Activated naive CD8-positive, alpha-beta T cell treated with anti-CD3 and anti-CD28 coated beads, Interleukin-2, amount 10 ng/mL, durations not matched to agents 7 days and 5 days (primary cell): Measurements from ENCODE around the gene MAP7D1. TPM values are rescaled to one million over a fixed set of nuclear protein-coding genes. Genes with fewer than 3 reads are reported as not detected.
A peak's percentile ranks its signal among the peaks of the same experiment; 100 is the strongest.
"Not testable (repeated sequence)": the region's sequence is repeated elsewhere in the genome, so short reads cannot be mapped to it uniquely, and the experiment has no call there.

Experiments
- ATAC-seq: fragments of 150-1000 bp; cut with Tn5 transposase; one replicate; pipeline ENCODE4 v1.10.0; 2021; ENCODE audit warnings: low read depth, moderate library complexity
- POLR2A ChIA-PET: fragments of 350-600 bp; sonication (Branson Sonifier 250); formaldehyde crosslinking; loops from one replicate; lab custom pipeline; 2021; ENCODE audit warnings: antibody characterized with exemption; lab: Charles Lee
- DNase-seq: peaks from one replicate; pipeline ENCODE4 v3.0.0; 2021
- H3K27ac Mint-ChIP-seq: one replicate; pipeline ENCODE4 v1.8.0; 2022; ENCODE audit warnings: mild to moderate bottlenecking, mixed read lengths
- H3K27me3 Mint-ChIP-seq: one replicate; pipeline ENCODE4 v1.8.0; 2022; ENCODE audit warnings: mild to moderate bottlenecking, moderate library complexity, mixed read lengths
- H3K36me3 Mint-ChIP-seq: one replicate; pipeline ENCODE4 v1.8.0; 2021; ENCODE audit warnings: mild to moderate bottlenecking, mixed read lengths
- H3K4me1 Mint-ChIP-seq: one replicate; pipeline ENCODE4 v1.8.0; 2021; ENCODE audit warnings: mixed read lengths
- H3K4me3 Mint-ChIP-seq: one replicate; pipeline ENCODE4 v1.8.0; 2022; ENCODE audit warnings: mild to moderate bottlenecking, moderate library complexity, mixed read lengths
- H3K9me3 Mint-ChIP-seq: one replicate; pipeline ENCODE4 v1.8.0; 2021; ENCODE audit warnings: mixed read lengths
- total RNA-seq, 2 experiments: library from RNA; stranded (reverse); gene quantifications; one replicate each; pipeline ENCODE4 v1.2.3, GENCODE V29; 2021

MAP7D1 gene
- total RNA-seq, 2 experiments from 2014 or later: 234 to 237 TPM

- Mint-ChIP-seq H3K27ac (no peak overlapping the region), H3K4me3 (no peak overlapping the region), H3K27me3 (no peaks in the 10 kb centered on the region), H3K4me1 (peaks cover 11% of the 10 kb centered on the region), H3K9me3 (no peaks in the 10 kb centered on the region), H3K36me3 (no peaks in the 10 kb centered on the region)
- no peak for DNase-seq
- ATAC-seq: no peak
- POLR2A ChIA-PET: interaction anchor here (0.7 to 1.8 kb wide), 2 partner anchors 12 to 1226 kb away, joined by 3 to 8 read pairs; partner anchors contain the start of gene THRAP3
Measured at GRCh38 chr1:36211307-36211706, 55.3 kb downstream of the MAP7D1 start.

- ATAC-seq (no peak), DNase-seq (no peak)
- Mint-ChIP-seq H3K27ac (no peak overlapping the region), H3K36me3 (no peaks in the 10 kb centered on the region), H3K4me3 (no peak overlapping the region), H3K9me3 (no peaks in the 10 kb centered on the region), H3K4me1 (peaks cover 7% of the 10 kb centered on the region), H3K27me3 (no peaks in the 10 kb centered on the region)
- POLR2A ChIA-PET: interaction anchor here (0.7 to 1.8 kb wide), 2 partner anchors 12 to 1226 kb away, joined by 3 to 8 read pairs; partner anchors contain the start of gene THRAP3
Measured at GRCh38 chr1:36211841-36212240, 55.9 kb downstream of the MAP7D1 start.

GRCh38 chr1:36212782-36213181 is 56.8 kb downstream of the MAP7D1 start:
- Mint-ChIP-seq H3K4me3 (no peak overlapping the region), H3K4me1 (peaks cover 7% of the 10 kb centered on the region), H3K27me3 (no peaks in the 10 kb centered on the region), H3K9me3 (no peaks in the 10 kb centered on the region), H3K27ac (no peak overlapping the region), H3K36me3 (no peaks in the 10 kb centered on the region)
- POLR2A ChIA-PET: no interaction called here
- ATAC-seq (no peak), DNase-seq (no peak)

GRCh38 chr1:36217670-36218069 is 61.7 kb downstream of the MAP7D1 start:
- Mint-ChIP-seq H3K36me3 (no peaks in the 10 kb centered on the region), H3K27ac (no peak overlapping the region), H3K4me3 (no peak overlapping the region), H3K27me3 (no peaks in the 10 kb centered on the region), H3K9me3 (no peaks in the 10 kb centered on the region), H3K4me1 (peaks cover 5% of the 10 kb centered on the region)
- DNase-seq (no peak), ATAC-seq (no peak)
- POLR2A ChIA-PET: no interaction called here

GRCh38 chr1:36221901-36222300 is 65.9 kb downstream of the MAP7D1 start:
- DNase-seq: not testable (repeated sequence)

GRCh38 chr1:36222481-36223380 is 66.8 kb downstream of the MAP7D1 start:
- no peaks in the 10 kb centered on the region for H3K27me3 Mint-ChIP-seq
- peak overlapping the region; percentile 100 for H3K27ac Mint-ChIP-seq
- no peak for ATAC-seq
- DNase-seq: peak; percentile 32
- POLR2A ChIA-PET: interaction anchor here (0.5 to 3.2 kb wide), 11 partner anchors 11 to 241 kb away, joined by 3 to 33 read pairs (median 8); partner anchors contain the start of genes MAP7D1, MRPS15, SH3D21 and TRAPPC3
- no peaks in the 10 kb centered on the region for H3K9me3 Mint-ChIP-seq
- peaks cover 19% of the 10 kb centered on the region for H3K36me3 Mint-ChIP-seq
- H3K4me3 Mint-ChIP-seq: peak overlapping the region; percentile 97
- peaks cover 24% of the 10 kb centered on the region for H3K4me1 Mint-ChIP-seq

More at GRCh38 chr1:36221901-36222300, 65.9 kb downstream of the MAP7D1 start:
- peaks cover 20% of the 10 kb centered on the region for H3K4me1 Mint-ChIP-seq
- POLR2A ChIA-PET, H3K4me3 Mint-ChIP-seq, H3K9me3 Mint-ChIP-seq, ATAC-seq, H3K27ac Mint-ChIP-seq, H3K27me3 Mint-ChIP-seq: not testable (repeated sequence)
- peaks cover 15% of the 10 kb centered on the region for H3K36me3 Mint-ChIP-seq

GRCh38 chr1:36223381-36223995 is 67.5 kb downstream of the MAP7D1 start:
- peaks cover 24% of the 10 kb centered on the region for H3K4me1 Mint-ChIP-seq
- peak overlapping the region; percentile 100 for H3K27ac Mint-ChIP-seq
- POLR2A ChIA-PET: interaction anchor here (0.5 to 3.2 kb wide), 18 partner anchors 9 to 293 kb away, joined by 3 to 33 read pairs (median 5); partner anchors contain the start of genes AGO3, MAP7D1, MRPS15 and SH3D21
- no peaks in the 10 kb centered on the region for H3K27me3 Mint-ChIP-seq
- H3K9me3 Mint-ChIP-seq: no peaks in the 10 kb centered on the region
- ATAC-seq: peak; percentile 23
- H3K4me3 Mint-ChIP-seq: peak overlapping the region; percentile 97
- no peak for DNase-seq
- peaks cover 19% of the 10 kb centered on the region for H3K36me3 Mint-ChIP-seq

GRCh38 chr1:36223996-36224536 is 68.1 kb downstream of the MAP7D1 start, which contains the start of gene THRAP3:
Gene THRAP3 (plus strand): TSS chr1:36224443. CDS start chr1:36282564, 58,121 bp downstream.
- H3K36me3 Mint-ChIP-seq: peaks cover 19% of the 10 kb centered on the region
- no peaks in the 10 kb centered on the region for H3K27me3 Mint-ChIP-seq
- H3K4me1 Mint-ChIP-seq: peaks cover 26% of the 10 kb centered on the region
- H3K9me3 Mint-ChIP-seq: no peaks in the 10 kb centered on the region
- peak within 1 kb of the TSS; percentile 100 for H3K27ac Mint-ChIP-seq
- peak; percentile 89 for ATAC-seq
- POLR2A ChIA-PET: interaction anchor here (0.6 to 3.2 kb wide), 21 partner anchors 9 to 293 kb away, joined by 3 to 33 read pairs (median 5); partner anchors contain the start of genes AGO3, EVA1B, MAP7D1 and MRPS15
- peak within 1 kb of the TSS; percentile 97 for H3K4me3 Mint-ChIP-seq
- peak; percentile 99 for DNase-seq

GRCh38 chr1:36224537-36225282 is 68.8 kb downstream of the MAP7D1 start:
- DNase-seq (no peak), ATAC-seq (peak; percentile 68)
- POLR2A ChIA-PET: interaction anchor here (0.5 to 3.2 kb wide), 23 partner anchors 9 to 505 kb away, joined by 3 to 33 read pairs (median 5); partner anchors contain the start of genes EVA1B, MAP7D1, MRPS15 and TRAPPC3
- H3K9me3 Mint-ChIP-seq: no peaks in the 10 kb centered on the region
- peaks cover 26% of the 10 kb centered on the region for H3K4me1 Mint-ChIP-seq
- H3K36me3 Mint-ChIP-seq: peaks cover 19% of the 10 kb centered on the region
- H3K27me3 Mint-ChIP-seq: no peaks in the 10 kb centered on the region
- H3K4me3 Mint-ChIP-seq: peak overlapping the region; percentile 97
- H3K27ac Mint-ChIP-seq: peak overlapping the region; percentile 100

- Mint-ChIP-seq H3K36me3 (peaks cover 19% of the 10 kb centered on the region), H3K27me3 (no peaks in the 10 kb centered on the region), H3K4me1 (peaks cover 26% of the 10 kb centered on the region), H3K9me3 (no peaks in the 10 kb centered on the region), H3K4me3 (peak overlapping the region; percentile 97), H3K27ac (peak overlapping the region; percentile 100)
- POLR2A ChIA-PET: interaction anchor here (0.5 to 3.2 kb wide), 8 partner anchors 8 to 97 kb away, joined by 3 to 33 read pairs (median 4); partner anchors contain the start of genes EVA1B and TRAPPC3
- ATAC-seq: no peak
- no peak for DNase-seq
Measured at GRCh38 chr1:36225283-36225899, 69.4 kb downstream of the MAP7D1 start.

- not testable (repeated sequence) for H3K27me3 Mint-ChIP-seq, H3K4me3 Mint-ChIP-seq, H3K27ac Mint-ChIP-seq
Measured at GRCh38 chr1:36230279-36230678, 74.3 kb downstream of the MAP7D1 start.

More at GRCh38 chr1:36230279-36230678, 74.3 kb downstream of the MAP7D1 start:
- POLR2A ChIA-PET, DNase-seq, H3K9me3 Mint-ChIP-seq, ATAC-seq: not testable (repeated sequence)
- H3K36me3 Mint-ChIP-seq: peaks cover 25% of the 10 kb centered on the region
- H3K4me1 Mint-ChIP-seq: peaks cover 27% of the 10 kb centered on the region
